Activated naive CD4-positive, alpha-beta T cell treated with anti-CD3 and anti-CD28 coated beads, Interleukin-2, amount 50 U/mL, for 24 hours (primary cell): ENCODE measurements around the gene SDC3.
"Not testable (repeated sequence)": the region's sequence is repeated elsewhere in the genome, so short reads cannot be mapped to it uniquely, and the experiment has no call there.

Experiments
- H3K27ac Mint-ChIP-seq: one replicate; pipeline ENCODE4 v1.8.0; 2021; ENCODE audit warnings: mild to moderate bottlenecking, mixed read lengths
- H3K27me3 Mint-ChIP-seq: one replicate; pipeline ENCODE4 v1.8.0; 2021; ENCODE audit warnings: mixed read lengths
- H3K36me3 Mint-ChIP-seq: one replicate; pipeline ENCODE4 v1.8.0; 2021; ENCODE audit warnings: mixed read lengths
- H3K4me1 Mint-ChIP-seq: one replicate; pipeline ENCODE4 v1.8.0; 2021; ENCODE audit warnings: mixed read lengths
- H3K4me3 Mint-ChIP-seq: one replicate; pipeline ENCODE4 v1.8.0; 2021; ENCODE audit warnings: mild to moderate bottlenecking, mixed read lengths
- H3K9me3 Mint-ChIP-seq: one replicate; pipeline ENCODE4 v1.8.0; 2021; ENCODE audit warnings: mixed read lengths

The SDC3 gene

GRCh38 chr1:30868833-30869435 is 39.6 kb downstream of the SDC3 start:
- peaks cover 5% of the 10 kb centered on the region for H3K27me3 Mint-ChIP-seq
- no peak overlapping the region for H3K27ac Mint-ChIP-seq
- no peaks in the 10 kb centered on the region for H3K36me3 Mint-ChIP-seq
- no peaks in the 10 kb centered on the region for H3K4me1 Mint-ChIP-seq
- H3K9me3 Mint-ChIP-seq, result no peaks in the 10 kb centered on the region
- no peak overlapping the region for H3K4me3 Mint-ChIP-seq

GRCh38 chr1:30868057-30868456 is 40.5 kb downstream of the SDC3 start:
- not testable (repeated sequence) for H3K9me3 Mint-ChIP-seq, H3K4me3 Mint-ChIP-seq, H3K27me3 Mint-ChIP-seq, H3K36me3 Mint-ChIP-seq, H3K27ac Mint-ChIP-seq, H3K4me1 Mint-ChIP-seq

GRCh38 chr1:30867537-30867936 is 41.0 kb downstream of the SDC3 start:
- H3K4me1 Mint-ChIP-seq, result no peaks in the 10 kb centered on the region

GRCh38 chr1:30866594-30866993 is 42.0 kb downstream of the SDC3 start:
- no peak overlapping the region for H3K4me3 Mint-ChIP-seq
- peaks cover 5% of the 10 kb centered on the region for H3K27me3 Mint-ChIP-seq
- H3K27ac Mint-ChIP-seq, result no peak overlapping the region
- no peaks in the 10 kb centered on the region for H3K9me3 Mint-ChIP-seq
- no peaks in the 10 kb centered on the region for H3K36me3 Mint-ChIP-seq
- H3K4me1 Mint-ChIP-seq, result no peaks in the 10 kb centered on the region

More at GRCh38 chr1:30867537-30867936, 41.0 kb downstream of the SDC3 start:
- Mint-ChIP-seq H3K36me3 (no peaks in the 10 kb centered on the region), H3K27ac (no peak overlapping the region), H3K9me3 (no peaks in the 10 kb centered on the region), H3K27me3 (peaks cover 5% of the 10 kb centered on the region), H3K4me3 (no peak overlapping the region)

- Mint-ChIP-seq H3K9me3 (no peaks in the 10 kb centered on the region), H3K4me3 (no peak overlapping the region), H3K36me3 (no peaks in the 10 kb centered on the region), H3K27me3 (peaks cover 5% of the 10 kb centered on the region), H3K27ac (no peak overlapping the region), H3K4me1 (no peaks in the 10 kb centered on the region)
Observed at GRCh38 chr1:30864681-30865080, 43.9 kb downstream of the SDC3 start.

- Mint-ChIP-seq H3K36me3 (no peaks in the 10 kb centered on the region), H3K4me1 (no peaks in the 10 kb centered on the region), H3K27me3 (peaks cover 5% of the 10 kb centered on the region), H3K4me3 (no peak overlapping the region), H3K27ac (no peak overlapping the region), H3K9me3 (no peaks in the 10 kb centered on the region)
Observed at GRCh38 chr1:30863858-30864604, 44.5 kb downstream of the SDC3 start.

GRCh38 chr1:30860320-30860652 is 48.3 kb downstream of the SDC3 start:
- Mint-ChIP-seq H3K27ac (no peak overlapping the region), H3K4me1 (no peaks in the 10 kb centered on the region), H3K36me3 (no peaks in the 10 kb centered on the region), H3K4me3 (no peak overlapping the region), H3K27me3 (peaks cover 3% of the 10 kb centered on the region), H3K9me3 (no peaks in the 10 kb centered on the region)

GRCh38 chr1:30857964-30858363 is 50.6 kb downstream of the SDC3 start:
- Mint-ChIP-seq H3K9me3 (no peaks in the 10 kb centered on the region), H3K4me3 (no peak overlapping the region), H3K4me1 (no peaks in the 10 kb centered on the region), H3K36me3 (no peaks in the 10 kb centered on the region), H3K27me3 (no peaks in the 10 kb centered on the region), H3K27ac (no peak overlapping the region)

GRCh38 chr1:30857062-30857461 is 51.5 kb downstream of the SDC3 start:
- no peaks in the 10 kb centered on the region for H3K9me3 Mint-ChIP-seq
- no peaks in the 10 kb centered on the region for H3K4me1 Mint-ChIP-seq
- H3K27me3 Mint-ChIP-seq, result no peaks in the 10 kb centered on the region
- no peaks in the 10 kb centered on the region for H3K36me3 Mint-ChIP-seq
- no peak overlapping the region for H3K27ac Mint-ChIP-seq
- H3K4me3 Mint-ChIP-seq, result no peak overlapping the region

GRCh38 chr1:30856260-30856790 is 52.2 kb downstream of the SDC3 start:
- Mint-ChIP-seq H3K27ac (no peak overlapping the region), H3K4me3 (no peak overlapping the region)

GRCh38 chr1:30855686-30856259 is 52.8 kb downstream of the SDC3 start:
- Mint-ChIP-seq H3K4me1 (no peaks in the 10 kb centered on the region), H3K36me3 (no peaks in the 10 kb centered on the region), H3K27ac (no peak overlapping the region), H3K27me3 (peaks cover 1% of the 10 kb centered on the region), H3K4me3 (no peak overlapping the region), H3K9me3 (no peaks in the 10 kb centered on the region)

More at GRCh38 chr1:30856260-30856790, 52.2 kb downstream of the SDC3 start:
- Mint-ChIP-seq H3K4me1 (no peaks in the 10 kb centered on the region), H3K9me3 (no peaks in the 10 kb centered on the region), H3K27me3 (no peaks in the 10 kb centered on the region), H3K36me3 (no peaks in the 10 kb centered on the region)

GRCh38 chr1:30853350-30853749 is 55.2 kb downstream of the SDC3 start:
- H3K36me3 Mint-ChIP-seq, result no peaks in the 10 kb centered on the region
- H3K9me3 Mint-ChIP-seq, result no peaks in the 10 kb centered on the region
- no peak overlapping the region for H3K27ac Mint-ChIP-seq
- H3K27me3 Mint-ChIP-seq, result peaks cover 6% of the 10 kb centered on the region
- H3K4me1 Mint-ChIP-seq, result no peaks in the 10 kb centered on the region
- no peak overlapping the region for H3K4me3 Mint-ChIP-seq

- Mint-ChIP-seq H3K27me3 (peaks cover 6% of the 10 kb centered on the region), H3K9me3 (no peaks in the 10 kb centered on the region), H3K4me3 (no peak overlapping the region), H3K36me3 (no peaks in the 10 kb centered on the region), H3K27ac (no peak overlapping the region), H3K4me1 (no peaks in the 10 kb centered on the region)
Observed at GRCh38 chr1:30852026-30852425, 56.5 kb downstream of the SDC3 start.

- Mint-ChIP-seq H3K4me3 (no peak overlapping the region), H3K27ac (no peak overlapping the region), H3K4me1 (no peaks in the 10 kb centered on the region), H3K36me3 (no peaks in the 10 kb centered on the region), H3K27me3 (peaks cover 7% of the 10 kb centered on the region), H3K9me3 (no peaks in the 10 kb centered on the region)
Observed at GRCh38 chr1:30851286-30851685, 57.3 kb downstream of the SDC3 start.

GRCh38 chr1:30850607-30851006 is 58.0 kb downstream of the SDC3 start:
- Mint-ChIP-seq H3K9me3 (no peaks in the 10 kb centered on the region), H3K27me3 (peaks cover 13% of the 10 kb centered on the region), H3K4me3 (no peak overlapping the region), H3K36me3 (no peaks in the 10 kb centered on the region), H3K27ac (no peak overlapping the region), H3K4me1 (no peaks in the 10 kb centered on the region)

- Mint-ChIP-seq H3K27me3 (peaks cover 17% of the 10 kb centered on the region), H3K27ac (no peak overlapping the region), H3K36me3 (no peaks in the 10 kb centered on the region), H3K9me3 (no peaks in the 10 kb centered on the region), H3K4me1 (no peaks in the 10 kb centered on the region), H3K4me3 (no peak overlapping the region)
Observed at GRCh38 chr1:30848130-30848529, 60.4 kb downstream of the SDC3 start.
